ENCODE measurements around the gene VSTM4.

Gene VSTM4

DNA sequence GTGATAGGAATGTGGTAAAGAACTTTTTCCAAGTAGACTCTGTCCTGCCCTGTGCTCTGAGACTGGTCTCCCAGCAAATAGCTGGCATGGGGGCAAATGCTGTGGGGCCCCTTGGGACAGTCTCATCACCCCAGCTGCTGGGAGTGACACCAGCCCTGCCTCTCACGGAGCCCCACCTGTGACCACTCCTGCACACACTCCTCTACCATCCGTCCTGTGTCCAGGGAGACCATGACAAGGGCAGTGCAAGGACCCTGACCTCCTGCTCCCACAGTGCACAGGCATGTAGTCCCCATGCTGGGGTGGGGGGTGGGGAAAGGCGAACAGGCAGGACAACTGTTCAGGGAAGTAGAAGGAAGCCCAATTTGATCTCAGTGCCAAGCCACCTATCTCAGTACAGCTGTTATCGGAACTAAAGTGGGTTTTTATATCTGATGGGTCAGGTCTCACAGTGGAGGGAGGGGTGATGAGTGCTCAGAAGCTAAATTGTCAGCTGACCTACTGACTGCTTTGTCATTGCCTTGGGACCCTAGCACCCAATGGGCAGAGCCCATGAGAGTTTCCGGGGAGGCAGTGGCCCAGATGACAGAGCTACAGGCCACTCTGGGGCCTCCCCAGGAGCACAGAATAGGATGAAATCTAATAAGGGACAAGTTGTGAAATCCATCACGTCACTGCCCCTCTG, 24.5 kb downstream of the VSTM4 start:
- DNase-seq = no peak

- DNase-seq = no peak
These were observed 25.1 kb downstream of the VSTM4 start for GRCh38 chr10:49090189-49090575.

DNA sequence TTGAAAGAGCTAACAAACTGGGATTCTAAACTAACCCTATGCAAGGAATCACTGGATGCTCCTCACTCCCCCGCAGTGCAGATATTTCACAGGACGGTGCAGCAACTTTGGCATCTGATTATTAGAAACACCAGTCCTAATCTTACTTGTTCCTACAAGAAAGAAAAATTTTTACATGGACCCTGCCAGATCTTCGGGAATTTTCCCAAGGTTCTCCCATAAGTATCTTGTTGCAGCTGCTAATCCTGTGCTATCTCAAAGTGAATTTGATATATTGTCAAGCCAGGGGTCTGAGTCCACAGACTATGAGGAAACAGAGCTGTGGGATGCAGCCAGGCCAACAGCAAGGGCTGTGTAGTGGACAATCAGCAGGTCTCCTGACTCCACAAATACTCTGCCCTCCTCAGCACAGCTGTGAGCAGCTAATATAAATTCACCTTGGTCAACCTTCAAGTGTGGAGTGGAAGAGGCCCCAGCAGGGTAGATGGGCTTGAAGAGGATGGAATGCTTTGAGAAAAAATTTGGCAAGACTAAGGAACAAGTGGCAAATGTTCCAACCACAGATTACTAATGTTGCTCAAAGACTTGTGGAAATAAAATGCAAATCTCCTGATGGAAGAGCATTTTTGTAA, 25.6 kb downstream of the VSTM4 start:
- DNase-seq = no peak

GRCh38 chr10:49089152-49089551, 26.2 kb downstream of the VSTM4 start:
- no peak for DNase-seq

DNA sequence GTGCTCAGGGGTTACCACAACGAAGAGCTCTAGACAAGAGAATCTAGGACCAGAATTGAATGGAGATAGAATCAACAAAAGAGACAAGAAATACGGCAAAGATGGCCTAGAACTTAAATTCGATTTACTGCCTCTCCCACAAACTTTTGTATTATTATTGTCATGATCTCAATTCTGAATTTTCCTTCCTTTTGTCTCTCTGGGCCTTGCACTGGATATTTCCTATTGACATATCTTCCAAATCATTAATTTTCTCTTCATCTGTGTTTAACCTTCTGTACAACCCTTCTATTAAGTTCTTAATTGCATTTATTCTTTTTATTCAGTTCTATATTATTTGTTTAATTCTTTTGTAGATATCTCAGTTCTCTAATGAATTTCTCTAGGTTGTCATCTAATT, 28.4 kb downstream of the VSTM4 start:
- no peak for DNase-seq

DNA sequence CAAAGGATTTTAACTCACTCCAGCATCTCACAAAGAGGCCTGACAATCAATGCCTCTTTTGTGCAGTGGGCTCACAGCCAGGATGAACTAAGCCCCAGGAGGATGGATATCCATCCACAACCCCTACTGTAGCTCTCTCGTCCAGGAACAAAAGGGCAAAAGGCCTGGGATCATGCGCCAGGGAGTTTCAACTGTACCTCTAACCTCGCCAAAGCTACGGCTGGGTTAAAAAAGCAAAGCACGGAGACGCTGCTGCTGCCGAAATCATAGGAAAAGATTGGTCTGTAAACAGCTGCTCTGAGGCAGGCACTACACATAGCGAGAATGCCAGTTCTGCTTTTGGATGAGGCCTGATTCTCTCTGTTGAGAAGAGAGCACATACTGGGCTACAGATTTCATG, 32.1 kb downstream of the VSTM4 start:
- no peak for DNase-seq

- no peak for DNase-seq
These were observed 32.6 kb downstream of the VSTM4 start for GRCh38 chr10:49082766-49083165.

DNA sequence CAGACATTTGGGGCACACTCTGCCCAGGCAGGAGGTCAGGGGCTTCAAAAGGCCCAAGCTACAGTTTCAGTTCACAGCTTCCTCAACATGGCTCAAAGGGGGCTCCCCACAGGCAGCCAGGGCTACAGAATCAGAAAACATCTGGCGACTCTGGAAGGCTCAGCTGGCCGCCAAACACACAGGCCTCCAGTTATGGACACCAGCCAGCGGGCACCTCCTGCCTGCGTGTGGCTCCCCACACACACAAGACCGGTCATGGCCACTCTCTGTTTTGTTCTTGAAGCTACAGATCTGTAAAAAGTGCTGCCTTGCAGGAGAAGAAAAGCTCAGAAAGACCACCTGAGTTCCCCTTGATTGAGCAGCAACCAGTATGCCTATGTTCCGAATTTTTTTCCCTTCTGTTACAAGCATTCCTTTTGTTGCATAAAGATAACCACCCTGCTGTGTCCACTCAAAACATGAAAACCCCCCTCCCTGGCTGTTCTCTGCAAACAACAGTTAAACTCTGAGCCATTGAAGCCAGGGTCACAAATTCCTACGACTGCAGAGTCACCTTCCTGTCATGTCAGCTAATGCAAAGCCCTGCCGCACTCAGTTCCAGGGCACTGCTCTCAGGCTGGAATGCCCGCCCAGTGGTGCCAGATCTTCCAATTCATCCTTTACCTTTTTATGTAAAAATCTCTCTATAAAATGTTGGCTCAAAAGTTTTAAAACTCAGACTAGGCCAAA, 33.6 kb downstream of the VSTM4 start:
- DNase-seq = no peak

- DNase-seq = no peak
These were observed 34.4 kb downstream of the VSTM4 start for GRCh38 chr10:49080965-49081364.

DNA sequence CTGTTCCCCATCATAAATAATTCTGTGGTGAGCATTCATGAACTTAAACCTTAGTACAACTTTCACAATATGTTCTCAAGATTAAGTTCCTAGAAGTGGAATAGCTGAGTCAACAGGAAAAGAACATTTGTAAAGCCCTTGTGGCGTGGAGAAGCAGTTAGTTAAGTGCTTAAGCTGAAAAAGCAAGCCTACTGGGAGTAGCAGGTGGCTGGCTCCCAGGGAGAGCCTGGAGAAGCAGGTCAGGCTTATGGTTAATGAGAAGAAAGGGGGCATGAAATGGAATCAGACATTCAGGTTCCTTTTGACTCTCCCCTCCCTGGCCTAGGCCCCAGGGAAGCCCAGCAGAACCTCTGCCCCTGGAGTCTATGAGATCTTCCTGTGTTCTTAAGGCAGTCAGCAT, 35.3 kb downstream of the VSTM4 start:
- no peak for DNase-seq

DNA sequence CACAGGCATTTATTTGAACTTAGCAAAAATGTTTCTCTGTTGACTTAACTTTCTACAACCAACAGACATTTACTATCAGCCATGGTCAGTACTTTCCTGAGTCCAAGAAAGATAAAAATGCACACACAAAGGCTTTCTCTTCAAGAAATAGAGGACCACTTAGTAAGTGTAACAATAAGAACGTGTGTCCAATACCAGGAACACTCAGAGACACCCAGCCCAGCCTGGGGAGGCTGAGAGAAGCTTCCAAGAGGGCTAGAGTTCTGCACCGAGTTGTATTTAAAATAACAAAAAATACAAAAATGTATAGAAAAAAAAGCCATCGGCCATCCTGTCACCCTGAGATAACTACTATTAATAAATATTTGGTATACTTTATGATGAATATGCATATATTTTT, 35.8 kb downstream of the VSTM4 start:
- no peak for DNase-seq

GRCh38 chr10:49079072-49079471, 36.2 kb downstream of the VSTM4 start:
- no peak for DNase-seq

DNA sequence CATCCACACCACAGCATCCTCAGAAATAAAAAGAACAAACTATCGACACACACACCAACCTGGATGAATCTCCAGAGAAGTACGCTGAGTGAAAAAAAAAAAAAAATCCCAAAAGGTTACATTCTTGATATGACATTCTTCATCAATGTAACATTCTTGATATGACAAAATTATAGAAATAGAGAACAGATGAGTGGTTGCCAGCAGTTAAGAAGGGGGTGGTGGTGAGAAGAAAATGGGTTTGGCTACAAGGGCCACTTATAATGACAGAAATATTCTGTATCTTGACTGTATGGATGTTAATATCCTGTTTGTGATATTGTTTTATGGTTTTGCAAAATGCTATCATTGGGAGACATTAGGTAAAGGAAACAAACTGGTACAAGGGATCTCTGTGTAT, 36.9 kb downstream of the VSTM4 start:
- DNase-seq = no peak

GRCh38 chr10:49076741-49077521, 38.4 kb downstream of the VSTM4 start:
- DNase-seq = no peak

DNA sequence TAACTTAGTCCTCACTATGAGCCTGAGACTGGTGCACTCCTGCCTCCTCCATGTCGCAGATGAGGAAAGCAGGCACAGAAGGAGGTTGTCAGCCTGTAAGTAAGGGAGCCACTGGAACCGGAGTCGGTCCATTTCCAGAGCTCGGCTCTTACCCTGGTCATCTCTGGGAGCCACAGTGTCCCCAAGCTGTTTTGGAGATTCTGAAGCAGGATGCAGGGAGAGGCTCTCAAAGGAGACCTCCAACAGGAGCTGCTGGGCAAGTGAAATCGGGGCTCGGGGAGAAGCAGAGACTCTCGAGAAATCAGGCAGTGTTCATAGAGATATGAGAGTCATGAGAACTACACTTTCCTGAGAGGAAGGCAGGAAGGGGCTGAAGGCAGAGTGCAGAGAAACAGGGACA, 39.0 kb downstream of the VSTM4 start:
- DNase-seq = no peak

DNA sequence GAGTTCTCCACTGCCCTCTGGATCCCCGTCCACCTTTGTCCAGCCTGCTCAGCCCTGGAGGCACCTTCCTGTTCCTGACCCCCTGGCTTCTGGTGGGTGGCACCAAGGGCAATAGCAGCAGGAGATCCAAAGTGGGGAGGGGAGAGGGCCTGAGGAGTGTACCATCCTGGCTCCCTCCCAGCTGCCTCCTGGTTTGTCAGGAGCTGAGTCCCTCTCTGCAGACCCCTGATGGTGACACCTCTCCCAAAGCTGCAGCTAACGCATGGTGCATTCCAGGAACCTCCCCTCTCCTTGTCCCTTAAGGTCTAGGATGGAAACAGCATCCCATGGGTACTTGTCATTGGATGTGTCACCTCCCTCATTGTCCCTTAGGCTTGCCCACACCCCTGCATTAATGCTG, 39.6 kb downstream of the VSTM4 start:
- no peak for DNase-seq

- no peak for DNase-seq
These were observed 40.3 kb downstream of the VSTM4 start for GRCh38 chr10:49074836-49075682.

DNA sequence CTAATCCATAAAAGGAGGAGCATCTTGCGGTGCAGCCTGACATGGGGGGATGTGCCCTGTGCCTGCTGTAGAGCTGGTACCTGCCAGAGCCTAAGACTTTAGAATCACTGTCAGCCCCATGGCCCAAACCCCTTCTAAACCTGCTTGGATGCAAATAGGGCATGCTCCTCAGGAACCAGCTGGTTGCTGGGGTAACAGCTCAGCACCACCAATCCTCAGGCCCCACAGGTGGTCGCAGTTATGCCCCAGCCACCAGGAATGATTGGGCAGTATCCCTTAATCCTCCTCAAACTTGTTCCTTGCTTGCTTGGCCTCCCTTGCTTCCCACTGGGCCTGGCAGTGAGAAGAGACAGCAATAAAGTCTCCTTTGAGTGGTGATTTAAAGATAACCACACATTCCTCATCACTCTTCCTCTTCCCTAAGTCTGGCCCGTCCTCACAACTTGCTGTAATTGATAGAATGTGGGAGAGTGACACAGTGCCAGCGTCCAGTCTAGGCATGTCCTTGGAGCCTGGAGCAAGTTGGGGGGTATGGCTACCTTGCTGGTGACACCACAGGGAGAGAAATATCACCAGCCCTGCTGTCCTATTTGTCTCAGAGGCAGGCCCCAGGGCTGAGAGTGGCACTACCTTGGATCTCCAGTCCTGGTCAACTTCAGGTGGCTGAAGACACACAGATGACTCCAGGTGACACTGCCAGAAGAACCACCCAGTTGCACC, 43.0 kb downstream of the VSTM4 start:
- no peak for DNase-seq

- no peak for DNase-seq
These were observed 44.1 kb downstream of the VSTM4 start for GRCh38 chr10:49071160-49071761.

DNA sequence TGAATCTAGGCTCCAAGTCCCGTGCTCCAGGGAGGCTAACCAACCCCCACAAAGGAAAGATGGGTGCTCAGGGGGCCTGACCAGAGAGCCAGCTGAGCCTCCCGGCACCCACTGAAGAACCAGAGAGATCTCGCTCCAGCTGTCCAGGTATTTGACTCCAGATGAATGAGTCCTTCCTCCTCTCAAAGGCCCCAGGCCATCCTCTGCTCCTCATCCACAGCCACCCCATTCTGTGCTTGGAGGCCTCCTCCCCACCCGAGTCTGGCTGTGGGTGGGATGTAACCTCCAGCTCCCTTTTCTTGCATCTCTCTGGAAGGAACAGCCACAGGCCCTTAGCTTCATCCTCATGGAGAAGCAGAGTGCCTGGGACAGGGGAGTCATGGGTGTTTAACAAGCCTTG, 44.6 kb downstream of the VSTM4 start:
- DNase-seq = no peak

- DNase-seq = no peak
These were observed 46.6 kb downstream of the VSTM4 start for GRCh38 chr10:49068672-49069217.
